ENCODE measurements around the gene TEX10. TPM values are rescaled to one million over a fixed set of nuclear protein-coding genes. Genes with fewer than 3 reads are reported as not detected.

Gene TEX10
- total RNA-seq, 2 donors from 2014 or later: 17.3 to 32.1 TPM

GRCh38 chr9:100303747-100304146 lies 49.0 kb downstream of the TEX10 start:
- H3K27ac ChIP-seq: no peak overlapping the region
- no peaks in the 10 kb centered on the region for H3K9me3 ChIP-seq
- H3K27me3 ChIP-seq (replicated peaks; ENCODE audit: insufficient read depth): no peaks in the 10 kb centered on the region
- no peak for DNase-seq (ENCODE audit: low spot score)
- no peak overlapping the region for H3K4me3 ChIP-seq
- WGBS: 99% methylated on average over 3 of the region's 3 CpGs
- no peak for TF ChIP-seq POLR2AphosphoS5 (IDR thresholded peaks at IDR 0.05)
- TF ChIP-seq POLR2A (IDR thresholded peaks at IDR 0.05): no peak
- TF ChIP-seq, protein P1, sequence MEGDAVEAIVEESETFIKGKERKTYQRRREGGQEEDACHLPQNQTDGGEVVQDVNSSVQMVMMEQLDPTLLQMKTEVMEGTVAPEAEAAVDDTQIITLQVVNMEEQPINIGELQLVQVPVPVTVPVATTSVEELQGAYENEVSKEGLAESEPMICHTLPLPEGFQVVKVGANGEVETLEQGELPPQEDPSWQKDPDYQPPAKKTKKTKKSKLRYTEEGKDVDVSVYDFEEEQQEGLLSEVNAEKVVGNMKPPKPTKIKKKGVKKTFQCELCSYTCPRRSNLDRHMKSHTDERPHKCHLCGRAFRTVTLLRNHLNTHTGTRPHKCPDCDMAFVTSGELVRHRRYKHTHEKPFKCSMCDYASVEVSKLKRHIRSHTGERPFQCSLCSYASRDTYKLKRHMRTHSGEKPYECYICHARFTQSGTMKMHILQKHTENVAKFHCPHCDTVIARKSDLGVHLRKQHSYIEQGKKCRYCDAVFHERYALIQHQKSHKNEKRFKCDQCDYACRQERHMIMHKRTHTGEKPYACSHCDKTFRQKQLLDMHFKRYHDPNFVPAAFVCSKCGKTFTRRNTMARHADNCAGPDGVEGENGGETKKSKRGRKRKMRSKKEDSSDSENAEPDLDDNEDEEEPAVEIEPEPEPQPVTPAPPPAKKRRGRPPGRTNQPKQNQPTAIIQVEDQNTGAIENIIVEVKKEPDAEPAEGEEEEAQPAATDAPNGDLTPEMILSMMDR (IDR thresholded peaks at IDR 0.05): no peak
- intact Hi-C loops (cut with DNase I): no loop called here
- no peaks in the 10 kb centered on the region for H3K36me3 ChIP-seq
- no peaks in the 10 kb centered on the region for H3K4me1 ChIP-seq (replicated peaks)

DNA sequence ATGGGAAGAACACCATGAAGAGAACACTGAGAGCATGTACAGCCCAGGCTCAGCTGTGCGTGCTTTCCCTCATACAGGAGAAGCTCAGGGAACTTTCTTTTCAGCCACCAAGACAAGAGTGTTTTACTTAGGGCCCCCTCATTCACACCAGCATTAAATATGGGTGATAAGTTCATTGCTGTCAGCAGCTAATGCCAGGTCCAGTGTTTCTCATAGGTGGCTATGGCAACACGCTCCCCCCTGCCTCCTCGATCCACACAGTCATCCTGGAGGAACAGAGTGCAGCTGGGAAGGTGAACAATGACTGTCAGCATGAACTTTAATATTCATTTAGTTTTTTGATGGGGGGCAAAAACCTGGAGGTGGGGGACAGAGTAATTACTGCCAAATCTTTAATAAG lies 54.4 kb downstream of the TEX10 start:
- Histone ChIP-seq H3K27me3 (replicated peaks; ENCODE audit: insufficient read depth) (no peaks in the 10 kb centered on the region), H3K4me3 (no peak overlapping the region), H3K27ac (no peak overlapping the region), H3K36me3 (no peaks in the 10 kb centered on the region), H3K4me1 (replicated peaks) (no peaks in the 10 kb centered on the region), H3K9me3 (no peaks in the 10 kb centered on the region)
- DNase-seq (ENCODE audit: low spot score): no peak
- TF ChIP-seq POLR2A (IDR thresholded peaks at IDR 0.05) (no peak), POLR2AphosphoS5 (IDR thresholded peaks at IDR 0.05) (no peak)
- TF ChIP-seq, protein P1 (IDR thresholded peaks at IDR 0.05): no peak
- intact Hi-C loops (cut with DNase I): no loop called here
- WGBS: 76% methylated on average over 3 of the region's 3 CpGs

DNA sequence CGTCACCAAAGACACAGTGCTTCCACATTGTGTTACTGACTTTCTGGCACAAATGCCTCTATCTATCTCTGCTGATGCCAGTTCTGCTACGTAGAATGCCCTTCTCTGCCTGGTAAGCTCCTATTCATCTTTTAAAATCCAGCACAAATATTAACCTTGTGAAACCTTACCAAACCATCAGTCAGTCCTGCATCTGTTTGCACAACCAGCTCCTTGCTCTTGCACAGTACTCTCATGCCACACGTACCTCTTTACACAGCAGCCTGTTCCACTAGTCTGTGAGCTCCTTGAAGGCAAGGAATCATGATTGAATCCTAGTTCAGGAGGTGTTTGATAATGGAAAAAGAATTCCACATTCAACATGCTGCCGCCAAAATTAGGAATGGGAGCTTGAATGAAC lies 56.3 kb downstream of the TEX10 start:
- Histone ChIP-seq H3K27me3 (replicated peaks; ENCODE audit: insufficient read depth) (no peaks in the 10 kb centered on the region), H3K9me3 (no peaks in the 10 kb centered on the region), H3K4me1 (replicated peaks) (no peaks in the 10 kb centered on the region), H3K4me3 (no peak overlapping the region), H3K27ac (no peak overlapping the region), H3K36me3 (no peaks in the 10 kb centered on the region)
- intact Hi-C loops (cut with DNase I): no loop called here
- WGBS: 68% methylated on average over 4 of the region's 4 CpGs
- DNase-seq (ENCODE audit: low spot score): peak; percentile 38
- TF ChIP-seq POLR2AphosphoS5 (IDR thresholded peaks at IDR 0.05) (peak; percentile 59), POLR2A (IDR thresholded peaks at IDR 0.05) (no peak)

- 84% methylated on average over 2 of the region's 2 CpGs for WGBS
These were observed 57.5 kb downstream of the TEX10 start for GRCh38 chr9:100295240-100295639.

GRCh38 chr9:100294806-100295205 lies 57.9 kb downstream of the TEX10 start:
- Histone ChIP-seq H3K4me1 (replicated peaks) (no peaks in the 10 kb centered on the region), H3K4me3 (no peak overlapping the region), H3K9me3 (no peaks in the 10 kb centered on the region), H3K27ac (no peak overlapping the region), H3K36me3 (no peaks in the 10 kb centered on the region), H3K27me3 (replicated peaks; ENCODE audit: insufficient read depth) (no peaks in the 10 kb centered on the region)
- TF ChIP-seq POLR2AphosphoS5 (IDR thresholded peaks at IDR 0.05) (no peak), POLR2A (IDR thresholded peaks at IDR 0.05) (no peak)
- TF ChIP-seq, protein P1 (IDR thresholded peaks at IDR 0.05): no peak
- 67% methylated on average over 6 of the region's 6 CpGs for whole genome bisulfite sequencing
- DNase-seq (ENCODE audit: low spot score): no peak
- intact Hi-C loops (cut with DNase I): no loop called here

More at GRCh38 chr9:100295240-100295639, 57.5 kb downstream of the TEX10 start:
- Histone ChIP-seq H3K27ac (peak overlapping the region in 1 of 2 donors; percentile 15), H3K27me3 (replicated peaks; ENCODE audit: insufficient read depth) (no peaks in the 10 kb centered on the region), H3K4me3 (no peak overlapping the region), H3K4me1 (replicated peaks) (no peaks in the 10 kb centered on the region), H3K9me3 (no peaks in the 10 kb centered on the region), H3K36me3 (no peaks in the 10 kb centered on the region)
- TF ChIP-seq POLR2A (IDR thresholded peaks at IDR 0.05) (no peak), POLR2AphosphoS5 (IDR thresholded peaks at IDR 0.05) (peak; percentile 48)
- TF ChIP-seq, protein P1 (IDR thresholded peaks at IDR 0.05): no peak
- intact Hi-C loops (cut with DNase I): no loop called here
- peak; percentile 11 for DNase-seq (ENCODE audit: low spot score)
